ENCODE data around the gene GLI3.

Gene GLI3

DNA sequence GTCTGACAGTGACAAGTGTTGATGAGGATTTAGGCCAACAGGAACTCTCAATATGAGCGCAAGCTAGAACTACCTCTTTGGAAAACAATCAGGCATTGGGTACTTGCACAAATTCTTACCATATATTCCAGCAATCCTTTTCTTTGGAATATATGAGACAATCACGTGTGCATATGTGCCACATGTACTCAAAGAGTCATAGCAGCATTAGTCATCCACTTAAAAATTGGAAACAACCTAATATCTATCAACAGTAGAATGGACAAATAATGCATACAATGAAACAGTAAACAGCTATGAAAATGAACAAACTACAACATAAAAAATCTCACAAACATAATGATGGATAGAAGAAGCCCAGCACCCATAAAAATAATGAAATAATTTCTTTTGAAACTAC is 179.7 kb downstream of the GLI3 start:
- TF ChIP-seq, protein P1, sequence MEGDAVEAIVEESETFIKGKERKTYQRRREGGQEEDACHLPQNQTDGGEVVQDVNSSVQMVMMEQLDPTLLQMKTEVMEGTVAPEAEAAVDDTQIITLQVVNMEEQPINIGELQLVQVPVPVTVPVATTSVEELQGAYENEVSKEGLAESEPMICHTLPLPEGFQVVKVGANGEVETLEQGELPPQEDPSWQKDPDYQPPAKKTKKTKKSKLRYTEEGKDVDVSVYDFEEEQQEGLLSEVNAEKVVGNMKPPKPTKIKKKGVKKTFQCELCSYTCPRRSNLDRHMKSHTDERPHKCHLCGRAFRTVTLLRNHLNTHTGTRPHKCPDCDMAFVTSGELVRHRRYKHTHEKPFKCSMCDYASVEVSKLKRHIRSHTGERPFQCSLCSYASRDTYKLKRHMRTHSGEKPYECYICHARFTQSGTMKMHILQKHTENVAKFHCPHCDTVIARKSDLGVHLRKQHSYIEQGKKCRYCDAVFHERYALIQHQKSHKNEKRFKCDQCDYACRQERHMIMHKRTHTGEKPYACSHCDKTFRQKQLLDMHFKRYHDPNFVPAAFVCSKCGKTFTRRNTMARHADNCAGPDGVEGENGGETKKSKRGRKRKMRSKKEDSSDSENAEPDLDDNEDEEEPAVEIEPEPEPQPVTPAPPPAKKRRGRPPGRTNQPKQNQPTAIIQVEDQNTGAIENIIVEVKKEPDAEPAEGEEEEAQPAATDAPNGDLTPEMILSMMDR (IDR thresholded peaks at IDR 0.05; ENCODE audit: extremely low read depth, insufficient read depth, missing control alignments) = no peak
- in situ Hi-C loops (cut with MboI; ENCODE audit: low pct_unique_long_range_greater_than_20kb, low sequenced_read_pairs, unreplicated experiment) = no loop called here
- no peak for DNase-seq (ENCODE audit: low spot score)

DNA sequence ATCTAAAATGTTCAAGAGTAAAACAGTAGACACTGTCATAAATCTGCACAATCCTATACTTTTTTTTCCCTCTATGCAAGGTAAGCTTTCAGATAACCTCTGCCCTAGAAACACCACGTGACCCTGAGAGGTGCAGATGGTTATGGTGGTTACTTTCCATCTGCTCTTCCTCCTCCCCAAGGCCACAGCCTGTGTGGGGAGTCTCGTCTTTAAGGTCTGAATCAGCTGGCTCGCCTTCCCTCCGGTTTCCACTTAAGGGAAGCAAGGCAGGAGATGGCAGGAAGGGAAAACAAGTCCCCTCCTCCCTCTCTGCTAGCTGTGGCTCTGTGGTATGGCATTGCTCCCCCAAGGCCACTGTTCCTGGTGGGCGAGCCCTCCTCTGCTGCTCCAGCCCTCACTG is 181.8 kb downstream of the GLI3 start:
- no peak for DNase-seq (ENCODE audit: low spot score)
- TF ChIP-seq, protein P1 (IDR thresholded peaks at IDR 0.05; ENCODE audit: extremely low read depth, insufficient read depth, missing control alignments) = no peak
- in situ Hi-C loops (cut with MboI; ENCODE audit: low pct_unique_long_range_greater_than_20kb, low sequenced_read_pairs, unreplicated experiment) = no loop called here

DNA sequence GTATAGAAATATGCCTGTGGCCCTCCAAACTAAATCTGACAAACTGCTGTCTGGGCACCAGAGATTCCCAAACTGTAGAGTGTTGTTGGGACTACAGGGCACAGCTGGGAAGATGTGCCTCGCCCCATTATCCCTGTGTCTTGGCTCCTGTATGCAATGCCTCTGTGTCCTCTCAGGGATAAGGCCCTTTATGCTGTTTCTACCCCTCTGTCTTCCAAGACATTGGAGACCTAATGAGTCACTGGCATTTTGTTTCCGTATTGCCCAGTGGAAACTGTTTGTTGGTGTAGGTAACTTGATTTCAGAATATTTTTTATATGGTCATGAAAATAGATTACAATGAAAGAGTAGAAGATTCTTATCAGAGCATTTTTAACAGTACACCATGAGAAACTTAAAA is 183.2 kb downstream of the GLI3 start:
- DNase-seq (ENCODE audit: low spot score) = no peak
- TF ChIP-seq, protein P1 (IDR thresholded peaks at IDR 0.05; ENCODE audit: extremely low read depth, insufficient read depth, missing control alignments) = no peak
- in situ Hi-C loops (cut with MboI; ENCODE audit: low pct_unique_long_range_greater_than_20kb, low sequenced_read_pairs, unreplicated experiment) = no loop called here

DNA sequence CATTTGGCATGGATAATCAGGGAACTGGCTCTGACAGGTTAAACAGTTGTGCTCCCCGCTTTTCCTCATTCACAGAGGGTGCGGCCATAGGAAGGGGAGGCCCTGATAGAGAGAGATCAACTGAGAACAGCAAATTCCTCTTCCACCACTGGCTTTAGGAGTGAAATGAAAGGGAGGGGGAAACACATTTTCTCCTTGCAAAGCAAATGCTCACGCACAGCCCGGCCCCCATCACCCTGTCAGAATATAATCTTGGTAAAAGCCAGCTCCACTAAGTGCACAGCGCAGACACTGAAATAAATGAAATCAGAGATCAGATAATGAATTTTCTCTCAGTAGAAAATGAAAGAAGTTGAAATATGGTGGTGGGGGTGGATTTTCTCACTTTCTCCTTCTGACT is 187.2 kb downstream of the GLI3 start:
- TF ChIP-seq, protein P1 (IDR thresholded peaks at IDR 0.05; ENCODE audit: extremely low read depth, insufficient read depth, missing control alignments) = no peak
- in situ Hi-C loops (cut with MboI; ENCODE audit: low pct_unique_long_range_greater_than_20kb, low sequenced_read_pairs, unreplicated experiment) = no loop called here

DNA sequence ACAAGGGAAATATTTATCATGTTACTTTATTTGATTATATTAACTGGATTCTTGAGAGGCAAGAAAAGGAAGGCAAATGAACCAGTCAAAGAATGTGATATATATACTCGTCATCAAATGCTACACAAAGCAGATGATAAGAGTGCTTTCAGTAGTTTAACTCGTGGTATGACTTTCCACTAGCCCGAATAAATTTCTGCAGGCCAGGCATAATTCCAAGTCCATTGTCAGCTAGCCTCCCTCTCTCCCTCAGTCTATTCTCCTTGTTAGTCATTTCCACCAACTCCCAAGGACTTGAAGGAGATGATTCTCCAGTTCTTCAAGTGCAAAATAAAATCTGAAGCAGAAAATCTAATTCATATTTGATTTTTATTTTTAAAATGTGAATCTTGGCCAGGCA is 190.5 kb downstream of the GLI3 start:
- in situ Hi-C loops (cut with MboI; ENCODE audit: low pct_unique_long_range_greater_than_20kb, low sequenced_read_pairs, unreplicated experiment) = no loop called here
- TF ChIP-seq, protein P1 (IDR thresholded peaks at IDR 0.05; ENCODE audit: extremely low read depth, insufficient read depth, missing control alignments) = no peak
- DNase-seq (ENCODE audit: low spot score) = no peak

More for the DNA sequence above, 187.2 kb downstream of the GLI3 start:
- no peak for DNase-seq (ENCODE audit: low spot score)

DNA sequence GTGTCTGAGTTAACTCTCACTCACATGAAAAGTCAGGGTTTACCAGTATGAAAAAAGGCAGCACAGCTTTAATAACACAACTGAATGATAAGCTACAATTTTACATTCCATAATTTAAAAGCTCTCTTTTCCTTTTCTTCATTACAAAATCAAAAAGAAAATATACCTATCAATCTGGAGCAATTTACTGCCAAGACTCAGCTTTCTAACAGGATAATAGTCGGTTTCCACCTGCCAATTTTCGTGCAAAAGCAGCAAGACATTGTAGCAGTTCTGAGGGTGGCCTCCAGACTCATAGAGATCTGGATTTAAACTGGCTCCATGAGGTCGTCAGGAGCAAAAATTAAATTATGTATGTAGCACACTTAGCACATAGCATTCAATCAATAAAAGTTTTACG is 191.0 kb downstream of the GLI3 start:
- in situ Hi-C loops (cut with MboI; ENCODE audit: low pct_unique_long_range_greater_than_20kb, low sequenced_read_pairs, unreplicated experiment) = no loop called here
- TF ChIP-seq, protein P1 (IDR thresholded peaks at IDR 0.05; ENCODE audit: extremely low read depth, insufficient read depth, missing control alignments) = no peak

DNA sequence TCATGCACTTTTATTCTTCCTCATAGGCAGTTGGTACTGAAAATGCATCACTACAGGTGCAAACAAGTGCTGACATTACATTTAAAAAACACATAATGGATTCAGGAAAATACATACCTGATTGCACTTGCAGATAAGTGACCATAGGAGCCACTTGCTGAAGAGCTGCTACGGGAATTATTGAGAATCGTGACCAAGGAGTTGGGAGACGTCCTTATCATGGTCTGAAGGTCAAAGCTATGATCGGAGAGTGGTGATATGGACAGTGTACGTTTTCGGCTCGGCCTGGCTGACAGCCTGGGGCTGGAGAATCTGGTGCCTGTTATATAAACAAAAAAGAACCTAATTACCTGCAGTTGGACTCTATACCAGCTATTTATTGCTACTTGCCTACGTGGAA is 197.1 kb downstream of the GLI3 start:
- no peak for DNase-seq (ENCODE audit: low spot score)
- TF ChIP-seq, protein P1 (IDR thresholded peaks at IDR 0.05; ENCODE audit: extremely low read depth, insufficient read depth, missing control alignments) = no peak
- in situ Hi-C loops (cut with MboI; ENCODE audit: low pct_unique_long_range_greater_than_20kb, low sequenced_read_pairs, unreplicated experiment) = no loop called here

More for the DNA sequence above, 191.0 kb downstream of the GLI3 start:
- DNase-seq (ENCODE audit: low spot score) = no peak

Data from GM13977 (cell line).